Spinal cord (tissue), 10 donors: ENCODE results near the gene ZBTB34. TPM values are rescaled to one million over a fixed set of nuclear protein-coding genes. Genes with fewer than 3 reads are reported as not detected.
A peak's percentile ranks its signal among the peaks of the same experiment; 100 is the strongest.

Experiments
- DNase-seq, 6 donors: peaks; one replicate each; pipeline versions ENCODE4 v3.0.0 to v3.0.0-alpha.2; 2013 to 2015; ENCODE audit warnings: low spot score in 6 of 6, low read depth in 4 of 6
- H3K27ac ChIP-seq: one replicate; pipeline ENCODE4 v1.5.1; 2013; ENCODE audit warnings: low read depth, low read length, control low read depth
- H3K27me3 ChIP-seq: one replicate; pipeline ENCODE4 v1.6.1; 2013; ENCODE audit warnings: low read length; ENCODE audit not compliant: control insufficient read depth, insufficient read depth
- H3K36me3 ChIP-seq: one replicate; pipeline ENCODE4 v1.6.1; 2013; ENCODE audit warnings: low read length; ENCODE audit not compliant: control insufficient read depth, insufficient read depth
- H3K4me1 ChIP-seq: one replicate; pipeline ENCODE4 v1.6.1; 2013; ENCODE audit warnings: low read length; ENCODE audit not compliant: control insufficient read depth, insufficient read depth
- H3K4me3 ChIP-seq: one replicate; pipeline ENCODE4 v1.5.1; 2013; ENCODE audit warnings: low read depth, low read length, control low read depth
- H3K9me3 ChIP-seq: one replicate; pipeline ENCODE4 v1.6.1; 2013; ENCODE audit warnings: low read length; ENCODE audit not compliant: control insufficient read depth, insufficient read depth
- WGBS: methylation state at CpG from one replicate; pipeline ENCODE4 v1.1.5; 2013; ENCODE audit warnings: missing lambda C conversion rate; ENCODE audit not compliant: insufficient coverage; 5-methylcytosine and 5-hydroxymethylcytosine counted together
- polyA plus RNA-seq, 2 donors: library from polyadenylated mRNA; unstranded; fragments of 120-200 nt; gene quantifications; one replicate each; pipeline ENCODE4 v1.2.1, GENCODE V29; 2013; ENCODE audit not compliant: insufficient read length in 2 of 2
- total RNA-seq, 2 donors: library from RNA; depleted of rRNA in 1 of 2; stranded (reverse); fragments of 120-200 nt in 1 of 2; fragments of >200 nt in 1 of 2; gene quantifications; one replicate each; pipeline versions ENCODE4 v1.2.3 to v1.2.4, GENCODE V29; 2013 to 2014
- donor health status: healthy.

The ZBTB34 gene
- total and polyA plus RNA-seq, 4 donors: 11.8 to 24.5 (median 14.9) TPM

DNA sequence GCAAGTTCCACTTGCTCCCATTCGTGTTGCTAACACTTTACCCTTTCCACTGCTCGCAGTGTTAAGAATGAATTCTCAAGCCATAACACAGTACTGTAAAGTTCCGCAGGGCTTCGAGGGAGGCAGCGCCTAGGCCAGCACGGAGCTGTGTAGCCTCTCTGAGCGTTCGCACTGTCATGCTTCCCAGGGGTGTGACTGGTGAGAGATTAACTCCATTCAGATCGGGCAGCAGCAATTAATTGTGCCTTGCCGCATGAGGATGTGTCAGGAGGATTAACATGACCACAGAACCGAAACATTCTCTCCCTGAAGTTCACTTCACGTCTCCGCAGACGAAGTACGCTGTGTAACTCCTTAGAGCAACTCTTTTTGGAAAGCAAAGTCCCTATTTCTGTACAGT lies 23.2 kb downstream of the ZBTB34 start:
- peak in 1 of 6 donors; percentile 57 for DNase-seq
- Histone ChIP-seq H3K36me3 (peaks cover 16% of the 10 kb centered on the region), H3K4me3 (no peak overlapping the region), H3K27ac (no peak overlapping the region), H3K9me3 (no peaks in the 10 kb centered on the region), H3K27me3 (no peaks in the 10 kb centered on the region), H3K4me1 (peaks cover 25% of the 10 kb centered on the region)
- WGBS: 34% methylated on average over 8 of the region's 15 CpGs

- peaks cover 11% of the 10 kb centered on the region for H3K36me3 ChIP-seq
- peaks cover 20% of the 10 kb centered on the region for H3K4me1 ChIP-seq
- DNase-seq: no peak
- no peaks in the 10 kb centered on the region for H3K27me3 ChIP-seq
- H3K9me3 ChIP-seq: no peaks in the 10 kb centered on the region
- H3K4me3 ChIP-seq: no peak overlapping the region
- H3K27ac ChIP-seq: no peak overlapping the region
- 46% methylated on average over 4 of the region's 6 CpGs for WGBS
Observed at GRCh38 chr9:126885131-126885641, 24.7 kb downstream of the ZBTB34 start.

DNA sequence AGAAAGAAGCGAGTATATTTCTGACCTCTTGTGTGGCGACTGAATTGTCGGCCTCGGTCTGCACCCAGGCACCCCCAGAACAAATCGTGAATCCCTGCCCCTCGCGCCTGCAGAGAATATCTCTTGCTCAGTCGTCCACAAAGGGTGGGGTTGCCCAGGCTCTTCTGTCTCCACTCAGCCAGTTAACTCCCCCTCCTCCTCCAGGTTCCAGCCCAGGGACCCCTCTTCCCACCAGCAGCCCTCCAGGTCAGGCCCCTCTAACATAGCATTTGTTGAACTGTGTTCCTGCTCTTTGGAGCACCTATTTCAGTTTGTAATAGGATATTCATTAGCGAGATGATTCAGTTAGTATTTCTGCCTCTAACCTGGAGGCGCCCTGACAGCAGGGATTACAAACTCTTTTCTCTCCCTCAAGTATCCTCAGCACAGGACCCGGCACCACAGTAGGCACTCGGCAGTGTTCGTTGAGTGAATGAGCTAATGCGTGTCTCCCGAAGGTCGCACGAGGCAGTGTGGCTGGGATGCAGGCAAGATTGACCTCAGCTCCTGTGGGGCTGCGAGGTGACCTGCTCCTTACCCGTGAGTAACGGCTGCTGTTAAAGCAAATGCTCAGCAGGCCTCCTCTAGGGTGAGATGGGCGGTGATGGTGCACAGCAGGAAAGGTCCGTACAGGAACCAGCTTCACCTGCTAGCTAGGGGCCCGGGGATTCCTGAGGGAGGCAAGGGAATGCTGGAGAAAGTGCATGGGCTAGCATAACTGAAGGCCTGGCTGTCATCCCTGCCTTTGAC lies 25.8 kb downstream of the ZBTB34 start:
- 44% methylated on average over 21 of the region's 23 CpGs for WGBS
- Histone ChIP-seq H3K27me3 (no peaks in the 10 kb centered on the region), H3K27ac (no peak overlapping the region), H3K9me3 (no peaks in the 10 kb centered on the region), H3K4me1 (peaks cover 15% of the 10 kb centered on the region), H3K4me3 (no peak overlapping the region), H3K36me3 (peaks cover 8% of the 10 kb centered on the region)
- DNase-seq: no peak

GRCh38 chr9:126886897-126887296 lies 26.5 kb downstream of the ZBTB34 start:
- no peaks in the 10 kb centered on the region for H3K9me3 ChIP-seq
- 93% methylated on average over 9 of the region's 10 CpGs for whole genome bisulfite sequencing
- H3K27ac ChIP-seq: no peak overlapping the region
- no peak for DNase-seq
- no peaks in the 10 kb centered on the region for H3K27me3 ChIP-seq
- peaks cover 8% of the 10 kb centered on the region for H3K36me3 ChIP-seq
- H3K4me3 ChIP-seq: no peak overlapping the region
- peaks cover 15% of the 10 kb centered on the region for H3K4me1 ChIP-seq

- no peaks in the 10 kb centered on the region for H3K4me1 ChIP-seq
- no peak for DNase-seq
- H3K27me3 ChIP-seq: no peaks in the 10 kb centered on the region
- no CpG with 5 or more reads among the region's 3 CpGs for WGBS
- H3K27ac ChIP-seq: no peak overlapping the region
- H3K4me3 ChIP-seq: no peak overlapping the region
- no peaks in the 10 kb centered on the region for H3K9me3 ChIP-seq
- no peaks in the 10 kb centered on the region for H3K36me3 ChIP-seq
Observed at GRCh38 chr9:126891676-126892075, 31.2 kb downstream of the ZBTB34 start.

- no peaks in the 10 kb centered on the region for H3K36me3 ChIP-seq
- H3K4me1 ChIP-seq: no peaks in the 10 kb centered on the region
- no peak overlapping the region for H3K4me3 ChIP-seq
- no peaks in the 10 kb centered on the region for H3K27me3 ChIP-seq
- H3K27ac ChIP-seq: no peak overlapping the region
- 54% methylated on average over 4 of the region's 5 CpGs for WGBS
- DNase-seq: peak in 1 of 6 donors; percentile 71
- no peaks in the 10 kb centered on the region for H3K9me3 ChIP-seq
Observed at GRCh38 chr9:126893079-126893478, 32.6 kb downstream of the ZBTB34 start.

DNA sequence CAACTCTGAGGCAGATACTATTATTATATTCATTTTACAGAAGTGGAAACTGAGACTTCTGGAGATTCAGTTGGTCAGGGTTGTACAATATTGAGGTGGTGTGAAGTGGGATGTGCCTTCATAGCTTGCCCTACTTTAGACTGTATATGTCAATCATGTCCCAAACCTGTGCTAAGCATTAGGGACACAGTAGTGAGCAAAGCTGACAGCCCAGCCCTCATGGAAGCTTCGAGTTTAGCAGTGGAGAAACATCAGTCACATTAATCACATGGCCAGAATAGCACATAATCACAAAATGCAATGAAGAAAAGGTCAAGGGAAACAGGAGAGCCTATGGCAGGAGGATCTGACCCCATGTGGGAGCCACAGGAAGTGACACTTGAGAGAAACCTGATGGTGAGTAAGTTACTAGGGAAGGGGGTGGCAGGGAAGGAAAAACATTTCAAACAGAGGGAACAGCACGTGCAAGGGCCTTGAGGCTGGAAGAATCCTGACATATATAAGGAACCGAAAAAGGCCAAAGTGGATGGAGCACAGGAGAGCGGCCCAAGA lies 33.7 kb downstream of the ZBTB34 start:
- H3K9me3 ChIP-seq: no peaks in the 10 kb centered on the region
- no peak overlapping the region for H3K27ac ChIP-seq
- no peak for DNase-seq
- no peaks in the 10 kb centered on the region for H3K4me1 ChIP-seq
- H3K27me3 ChIP-seq: no peaks in the 10 kb centered on the region
- 89% methylated on average over 3 of the region's 4 CpGs for WGBS
- H3K36me3 ChIP-seq: no peaks in the 10 kb centered on the region
- H3K4me3 ChIP-seq: no peak overlapping the region

- H3K4me3 ChIP-seq: no peak overlapping the region
- no peaks in the 10 kb centered on the region for H3K36me3 ChIP-seq
- H3K4me1 ChIP-seq: no peaks in the 10 kb centered on the region
- H3K27ac ChIP-seq: no peak overlapping the region
- 92% methylated on average over 2 of the region's 3 CpGs for WGBS
- no peaks in the 10 kb centered on the region for H3K27me3 ChIP-seq
- H3K9me3 ChIP-seq: peaks cover 2% of the 10 kb centered on the region
- DNase-seq: peak in 1 of 6 donors; percentile 15
Observed at GRCh38 chr9:126902210-126902609, 41.8 kb downstream of the ZBTB34 start.

GRCh38 chr9:126904586-126904985 lies 44.1 kb downstream of the ZBTB34 start:
- Histone ChIP-seq H3K4me3 (no peak overlapping the region), H3K4me1 (no peaks in the 10 kb centered on the region), H3K27me3 (no peaks in the 10 kb centered on the region), H3K9me3 (peaks cover 2% of the 10 kb centered on the region), H3K36me3 (no peaks in the 10 kb centered on the region), H3K27ac (no peak overlapping the region)
- no peak for DNase-seq
- WGBS: 82% methylated on average over 1 of the region's 3 CpGs

- H3K4me3 ChIP-seq: no peak overlapping the region
- H3K27ac ChIP-seq: no peak overlapping the region
- peaks cover 2% of the 10 kb centered on the region for H3K9me3 ChIP-seq
- no peaks in the 10 kb centered on the region for H3K27me3 ChIP-seq
- H3K36me3 ChIP-seq: no peaks in the 10 kb centered on the region
- WGBS: 92% methylated on average over 5 of the region's 6 CpGs
- peak in 2 of 6 donors; percentile 44 to 70 for DNase-seq
- H3K4me1 ChIP-seq: no peaks in the 10 kb centered on the region
Observed at GRCh38 chr9:126906091-126906490, 45.7 kb downstream of the ZBTB34 start.
